HUDEP-2 (cell line): Measurements from ENCODE around the gene FAM184A.
A peak's percentile ranks its signal among the peaks of the same experiment; 100 is the strongest.

Source experiments
- DNase-seq, 76 experiments: peaks; one replicate each; lab custom pipeline; 2025; ENCODE audit not compliant: unreplicated experiment in 76 of 76; lab: John Stamatoyannopoulos, UW

The FAM184A gene

GRCh38 chr6:119102901-119103300 is 24.4 kb upstream of the FAM184A start:
- no peak for DNase-seq

GRCh38 chr6:119100115-119100514 is 21.7 kb upstream of the FAM184A start:
- DNase-seq, result no peak

- peak in 2 of 76 experiments; percentile 10 to 11 for DNase-seq
Observed at GRCh38 chr6:119097815-119098361, 19.4 kb upstream of the FAM184A start.

GRCh38 chr6:119096721-119097565 is 18.5 kb upstream of the FAM184A start:
- DNase-seq, result no peak

GRCh38 chr6:119090256-119090655 is 11.8 kb upstream of the FAM184A start:
- no peak for DNase-seq

DNA sequence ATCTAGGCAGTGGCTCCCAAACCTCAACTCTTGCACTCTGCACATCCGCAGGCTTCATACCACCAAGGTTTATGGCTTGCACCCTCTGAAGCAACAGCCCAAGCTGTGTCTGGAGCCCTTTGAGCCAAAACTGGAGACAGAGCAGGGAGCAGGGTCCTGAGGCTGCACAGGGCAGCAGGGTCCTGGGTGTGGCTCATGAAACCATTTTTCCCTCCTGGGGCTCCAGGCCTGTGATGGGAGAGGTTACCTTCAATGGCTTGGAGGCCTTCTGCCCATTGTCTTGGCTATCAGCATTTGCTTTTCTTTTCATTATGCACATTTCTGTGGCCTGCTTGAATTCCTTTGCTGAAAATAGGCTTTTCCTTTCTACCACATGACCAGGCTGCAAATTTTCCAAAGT is 6.3 kb upstream of the FAM184A start:
- no peak for DNase-seq

DNA sequence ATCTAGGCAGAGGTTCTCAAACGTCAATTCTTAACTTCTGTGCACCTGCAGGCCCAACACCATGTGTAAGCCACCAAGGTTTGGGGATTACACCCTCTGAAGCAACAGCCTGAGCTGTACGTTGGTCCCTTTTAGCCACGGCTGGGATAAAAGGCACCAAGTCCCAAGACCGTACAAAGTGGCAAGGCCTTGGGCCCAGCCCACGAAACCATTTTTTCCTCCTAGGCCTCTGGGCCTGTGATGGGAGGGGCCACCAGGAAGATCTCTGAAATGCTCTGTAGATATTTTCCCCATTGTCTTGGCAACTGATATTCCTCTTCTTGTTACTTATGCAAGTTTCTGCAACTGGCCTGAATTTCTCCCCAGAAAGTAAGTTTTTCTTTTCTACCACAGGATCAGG is 4.5 kb upstream of the FAM184A start:
- no peak for DNase-seq

DNA sequence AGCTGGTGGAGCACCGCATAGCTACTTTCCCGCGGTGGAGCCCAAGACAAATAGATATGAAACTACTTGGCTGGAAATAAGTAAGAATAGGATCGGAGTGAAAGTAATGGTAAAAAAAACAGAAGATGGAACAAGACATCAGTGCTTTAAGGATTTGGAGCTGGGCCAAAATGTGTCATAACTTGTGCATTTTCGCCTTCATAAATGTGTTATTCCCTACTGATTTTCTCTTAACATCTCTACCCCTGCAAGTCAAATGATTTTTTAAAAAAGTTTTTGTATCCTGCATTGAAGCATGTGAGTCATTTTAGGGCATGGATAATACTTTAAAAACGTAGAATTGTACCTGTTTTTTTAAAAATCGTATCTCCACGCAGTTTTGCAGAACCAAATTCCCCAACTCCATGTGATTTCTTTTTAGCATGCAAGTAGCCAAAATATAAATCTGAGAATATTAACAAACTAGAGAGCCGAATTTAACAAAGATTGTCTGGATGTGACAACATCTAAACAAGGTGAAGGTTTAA is 882 bp upstream of the FAM184A start:
- DNase-seq, result no peak

- DNase-seq, result peak in 8 of 76 experiments; percentile 4 to 36 (median 12)
Observed at GRCh38 chr6:119077643-119078375, 655 bp downstream of the FAM184A start.

DNA sequence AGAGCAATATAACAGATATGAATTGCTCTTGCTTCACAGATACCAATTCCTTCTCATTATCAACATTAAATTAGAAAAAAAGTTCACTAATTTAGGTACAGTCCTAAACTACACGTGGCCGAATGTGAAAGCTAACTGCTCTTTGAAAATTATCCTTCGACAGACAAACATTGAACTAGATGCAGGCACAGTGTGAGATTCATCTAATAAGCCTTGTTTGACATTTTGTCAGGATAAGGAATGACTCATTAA is 1.1 kb downstream of the FAM184A start:
- no peak for DNase-seq

DNA sequence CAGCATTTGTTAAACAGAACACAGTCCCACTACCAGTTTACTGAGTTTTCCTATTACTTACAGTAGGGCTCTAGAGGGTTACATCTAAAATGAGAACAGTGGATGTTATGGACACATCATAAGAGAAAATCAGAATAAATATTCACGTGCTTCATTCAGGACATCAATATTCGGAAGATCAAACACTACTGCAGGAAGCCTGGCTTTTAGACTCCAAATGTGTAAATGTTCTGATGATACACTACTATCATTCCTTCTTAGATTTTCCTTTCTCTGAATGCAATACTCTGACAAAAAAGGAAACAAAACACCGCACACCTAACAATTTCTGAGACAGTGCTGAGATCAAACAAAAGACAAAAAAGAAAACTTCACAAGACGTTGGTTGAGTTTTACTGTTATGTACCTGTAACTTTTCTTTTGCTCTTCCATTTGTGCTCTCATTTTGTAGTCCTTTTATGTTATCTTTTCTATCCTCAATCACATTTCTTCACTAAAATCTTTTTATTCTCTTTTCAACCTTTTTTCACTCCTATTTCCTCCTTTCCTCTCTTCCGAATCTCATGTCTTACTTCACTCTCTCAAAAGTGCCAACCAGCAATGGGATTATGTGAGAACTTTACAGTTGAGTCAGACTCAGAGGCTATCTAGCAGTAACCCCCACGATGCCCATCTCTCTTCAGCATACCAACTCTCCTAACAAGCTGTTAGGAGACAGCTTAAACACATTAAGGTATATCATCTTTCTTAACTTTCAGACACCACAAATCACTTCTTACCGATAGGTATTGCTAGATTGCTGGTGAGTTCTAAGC is 1.7 kb downstream of the FAM184A start:
- no peak for DNase-seq

DNA sequence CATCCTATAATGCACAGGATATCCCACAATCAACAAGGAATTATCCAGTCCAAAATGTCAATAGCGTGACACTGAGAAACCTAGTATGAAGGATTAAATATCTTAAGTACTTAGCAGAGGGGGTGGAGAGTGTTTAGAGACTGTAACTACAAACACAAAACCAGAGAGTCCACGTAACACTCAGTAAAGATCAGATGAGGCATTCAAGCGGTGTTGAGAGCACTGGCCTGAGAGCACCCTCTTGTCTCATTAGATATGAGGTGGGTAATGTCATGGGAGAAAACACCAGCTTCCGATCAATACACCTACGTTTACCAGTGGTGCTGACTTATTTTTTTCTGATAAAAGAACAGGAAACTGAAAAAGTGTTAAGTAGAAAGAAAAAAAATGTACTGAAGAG is 2.3 kb downstream of the FAM184A start:
- no peak for DNase-seq

GRCh38 chr6:119075200-119075981 is 3.1 kb downstream of the FAM184A start:
- DNase-seq, result no peak

- DNase-seq, result no peak
Observed at GRCh38 chr6:119073307-119074051, 5.0 kb downstream of the FAM184A start.

DNA sequence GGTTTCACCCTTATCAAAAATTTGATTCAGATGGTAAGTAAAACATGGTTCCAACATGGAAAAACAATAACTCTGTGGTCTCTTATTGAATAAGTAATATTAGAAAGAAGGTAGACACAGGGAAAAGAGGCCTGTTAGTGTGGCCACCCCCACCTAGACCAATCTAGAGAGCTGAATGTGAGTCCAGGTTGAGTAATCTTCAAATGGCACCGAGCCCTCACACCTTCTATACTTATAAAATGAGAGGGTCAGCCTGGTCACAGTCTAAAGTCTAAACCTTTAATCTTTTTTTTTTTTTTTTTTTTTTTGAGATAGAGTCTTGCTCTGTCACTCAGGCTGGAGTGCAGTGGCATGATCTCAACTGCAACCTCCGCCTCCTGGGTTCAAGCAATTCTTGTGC is 6.9 kb downstream of the FAM184A start:
- no peak for DNase-seq

GRCh38 chr6:119067091-119067490 is 11.4 kb downstream of the FAM184A start:
- DNase-seq, result peak in 1 of 76 experiments; percentile 31

GRCh38 chr6:119066517-119066916 is 11.9 kb downstream of the FAM184A start:
- no peak for DNase-seq

- no peak for DNase-seq
Observed at GRCh38 chr6:119065955-119066354, 12.5 kb downstream of the FAM184A start.

DNA sequence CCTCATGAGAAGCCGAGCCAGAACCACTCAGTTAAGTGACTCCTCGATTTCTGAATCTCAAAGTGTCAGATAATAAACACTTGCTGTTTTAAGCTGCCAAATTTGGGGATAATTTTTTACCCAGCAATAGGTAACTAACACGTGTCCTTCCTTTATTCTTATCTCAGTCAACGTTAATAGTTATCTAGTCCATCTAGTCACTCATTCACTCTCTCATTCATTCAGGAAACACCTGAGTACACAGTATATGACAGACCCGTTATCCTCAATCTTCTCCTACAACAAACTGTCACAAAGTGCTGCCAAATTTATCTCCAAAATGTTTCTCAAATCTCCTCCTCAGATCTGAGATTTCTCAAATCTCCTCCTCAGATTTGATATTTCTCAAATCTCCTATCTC is 13.1 kb downstream of the FAM184A start:
- no peak for DNase-seq
